ENCODE measurements around the gene P3H4. TPM values are rescaled to one million over a fixed set of nuclear protein-coding genes. Genes with fewer than 3 reads are reported as not detected.

P3H4 gene
- total and polyA plus RNA-seq, 2 of the 4 experiments (the other 2 are of a cell fraction), result 21.5 to 66.7 TPM

GRCh38 chr17:41849251-41849990 lies 37.7 kb upstream of the P3H4 start:
- in situ Hi-C loops (cut with MboI; ENCODE audit: low sequenced_read_pairs) (no loop called here), dilution Hi-C loops (cut with HindIII; ENCODE audit: low sequenced_read_pairs, unreplicated experiment) (no loop called here), intact Hi-C loops (cut with micrococcal nuclease) (no loop called here)
- no peak overlapping the region for H4K91ac ChIP-seq (ENCODE audit: insufficient read depth, low read depth, low read length)
- no peak overlapping the region for H3K4ac ChIP-seq (ENCODE audit: low read depth, low read length)
- peaks cover 33% of the 10 kb centered on the region for H4K20me1 ChIP-seq (ENCODE audit: insufficient read depth, low read length)
- WGBS, 2 experiments (ENCODE audit: extremely low coverage in 2 of 2, insufficient read length in 1 of 2), result no CpG with 5 or more reads among the region's 4 CpGs
- H3K79me1 ChIP-seq (ENCODE audit: low read depth in 1 of 2, low read length in 2 of 2), result peaks cover 24 to 51% of the 10 kb centered on the region in 2 experiments
- no peak overlapping the region for H3K23ac ChIP-seq (ENCODE audit: low read depth, low read length)
- ChIA-PET POLR2A (ENCODE audit: unreplicated experiment) (interaction anchor here (0.6 kb wide), 1 partner anchor 117 kb away, joined by 19 read pairs; no protein-coding TSS in a partner anchor), CTCF (interaction anchor here (0.8 to 2.0 kb wide), 2 partner anchors 9 to 14 kb away, joined by 3 to 6 read pairs; no protein-coding TSS in a partner anchor)
- peaks cover 13% of the 10 kb centered on the region for H3K36me3 ChIP-seq (ENCODE audit: control insufficient read depth, insufficient read depth, low read length)
- H3K4me1 ChIP-seq (ENCODE audit: control insufficient read depth, insufficient read depth, low read length), result 0 out of 2 replicates have a peak, but pooled peaks cover 2% of the 10 kb centered on the region
- H3K27me3 ChIP-seq (ENCODE audit: control insufficient read depth, insufficient read depth, low read length), result no peaks in the 10 kb centered on the region
- H4K8ac ChIP-seq (ENCODE audit: low read depth in 2 of 2, low read length in 2 of 2), result no peak overlapping the region
- DNase-seq, result no peak
- no peak overlapping the region for H3K9ac ChIP-seq (ENCODE audit: low read depth, low read length)
- no peak overlapping the region for H4K5ac ChIP-seq (ENCODE audit: low read depth, low read length)
- H3K4me3 ChIP-seq (ENCODE audit: insufficient read depth, low read depth, low read length), result no peak overlapping the region
- no peak overlapping the region for H2AFZ ChIP-seq (replicated peaks; ENCODE audit: low read length, poor library complexity)
- peaks cover 9% of the 10 kb centered on the region for H3K9me1 ChIP-seq (ENCODE audit: insufficient read depth, low read length)
- no peaks in the 10 kb centered on the region for H3K9me3 ChIP-seq (ENCODE audit: control insufficient read depth, insufficient read depth, low read length)
- ATAC-seq (ENCODE audit: low read depth), result peak; percentile 29; the same call in 1 of the 2 replicates
- H2AK9ac ChIP-seq (replicated peaks; ENCODE audit: low read depth, low read length, poor library complexity), result no peak overlapping the region
- H3K4me2 ChIP-seq (ENCODE audit: low read depth, low read length), result no peak overlapping the region
- BruUV-seq (replicated peaks), result no TSS peak
- no peak overlapping the region for H3K56ac ChIP-seq (ENCODE audit: extremely low read depth, insufficient read depth, low read length)
- no peak overlapping the region for H3K18ac ChIP-seq (ENCODE audit: low read depth, low read length)
- H2BK20ac ChIP-seq (ENCODE audit: low read depth, low read length), result no peak overlapping the region
- no peak overlapping the region for H2BK5ac ChIP-seq (ENCODE audit: low read depth, low read length, poor library complexity, severe bottlenecking)
- H3K14ac ChIP-seq (replicated peaks; ENCODE audit: low read depth, low read length), result no peak overlapping the region
- no peak overlapping the region for H2BK120ac ChIP-seq (ENCODE audit: low read depth, low read length)
- H2BK15ac ChIP-seq (ENCODE audit: low read depth, low read length), result no peak overlapping the region
- H3K27ac ChIP-seq (ENCODE audit: insufficient read depth, low read length), result no peak overlapping the region
- no peak overlapping the region for H2AK5ac ChIP-seq (ENCODE audit: low read depth, low read length)
- TF ChIP-seq POLR2A (IDR thresholded peaks at IDR 0.05; ENCODE audit: low read depth, low read length), result no peak
- TF ChIP-seq NFE2L2 (IDR thresholded peaks at IDR 0.05; ENCODE audit: low read depth, low read length), result no peak
- no peak for TF ChIP-seq MAFK (IDR thresholded peaks at IDR 0.05; ENCODE audit: low read depth, low read length)
- TF ChIP-seq MAZ (IDR thresholded peaks at IDR 0.05; ENCODE audit: borderline replicate concordance, low read depth, low read length), result no peak
- TF ChIP-seq CHD1 (IDR thresholded peaks at IDR 0.05; ENCODE audit: low read depth, low read length), result no peak
- TF ChIP-seq CEBPB (IDR thresholded peaks at IDR 0.05; ENCODE audit: low read depth, low read length), result no peak
- no peak for TF ChIP-seq SMC3 (IDR thresholded peaks at IDR 0.05; ENCODE audit: low read depth, low read length)
- no peak for TF ChIP-seq RFX5 (IDR thresholded peaks at IDR 0.05; ENCODE audit: low read depth, low read length)
- TF ChIP-seq FOS (IDR thresholded peaks at IDR 0.05; ENCODE audit: low read depth, low read length), result no peak
- TF ChIP-seq, protein P1, sequence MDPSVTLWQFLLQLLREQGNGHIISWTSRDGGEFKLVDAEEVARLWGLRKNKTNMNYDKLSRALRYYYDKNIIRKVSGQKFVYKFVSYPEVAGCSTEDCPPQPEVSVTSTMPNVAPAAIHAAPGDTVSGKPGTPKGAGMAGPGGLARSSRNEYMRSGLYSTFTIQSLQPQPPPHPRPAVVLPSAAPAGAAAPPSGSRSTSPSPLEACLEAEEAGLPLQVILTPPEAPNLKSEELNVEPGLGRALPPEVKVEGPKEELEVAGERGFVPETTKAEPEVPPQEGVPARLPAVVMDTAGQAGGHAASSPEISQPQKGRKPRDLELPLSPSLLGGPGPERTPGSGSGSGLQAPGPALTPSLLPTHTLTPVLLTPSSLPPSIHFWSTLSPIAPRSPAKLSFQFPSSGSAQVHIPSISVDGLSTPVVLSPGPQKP (IDR thresholded peaks at IDR 0.05; ENCODE audit: borderline replicate concordance, low read depth, low read length), result no peak
- no peak for TF ChIP-seq MXI1 (IDR thresholded peaks at IDR 0.05; ENCODE audit: borderline replicate concordance, low read depth, low read length)
- no peak for TF ChIP-seq RAD21 (IDR thresholded peaks at IDR 0.05; ENCODE audit: low read length)
- TF ChIP-seq, protein P2, sequence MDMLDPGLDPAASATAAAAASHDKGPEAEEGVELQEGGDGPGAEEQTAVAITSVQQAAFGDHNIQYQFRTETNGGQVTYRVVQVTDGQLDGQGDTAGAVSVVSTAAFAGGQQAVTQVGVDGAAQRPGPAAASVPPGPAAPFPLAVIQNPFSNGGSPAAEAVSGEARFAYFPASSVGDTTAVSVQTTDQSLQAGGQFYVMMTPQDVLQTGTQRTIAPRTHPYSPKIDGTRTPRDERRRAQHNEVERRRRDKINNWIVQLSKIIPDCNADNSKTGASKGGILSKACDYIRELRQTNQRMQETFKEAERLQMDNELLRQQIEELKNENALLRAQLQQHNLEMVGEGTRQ (IDR thresholded peaks at IDR 0.05; ENCODE audit: low read depth, low read length), result no peak
- TF ChIP-seq, protein P3, sequence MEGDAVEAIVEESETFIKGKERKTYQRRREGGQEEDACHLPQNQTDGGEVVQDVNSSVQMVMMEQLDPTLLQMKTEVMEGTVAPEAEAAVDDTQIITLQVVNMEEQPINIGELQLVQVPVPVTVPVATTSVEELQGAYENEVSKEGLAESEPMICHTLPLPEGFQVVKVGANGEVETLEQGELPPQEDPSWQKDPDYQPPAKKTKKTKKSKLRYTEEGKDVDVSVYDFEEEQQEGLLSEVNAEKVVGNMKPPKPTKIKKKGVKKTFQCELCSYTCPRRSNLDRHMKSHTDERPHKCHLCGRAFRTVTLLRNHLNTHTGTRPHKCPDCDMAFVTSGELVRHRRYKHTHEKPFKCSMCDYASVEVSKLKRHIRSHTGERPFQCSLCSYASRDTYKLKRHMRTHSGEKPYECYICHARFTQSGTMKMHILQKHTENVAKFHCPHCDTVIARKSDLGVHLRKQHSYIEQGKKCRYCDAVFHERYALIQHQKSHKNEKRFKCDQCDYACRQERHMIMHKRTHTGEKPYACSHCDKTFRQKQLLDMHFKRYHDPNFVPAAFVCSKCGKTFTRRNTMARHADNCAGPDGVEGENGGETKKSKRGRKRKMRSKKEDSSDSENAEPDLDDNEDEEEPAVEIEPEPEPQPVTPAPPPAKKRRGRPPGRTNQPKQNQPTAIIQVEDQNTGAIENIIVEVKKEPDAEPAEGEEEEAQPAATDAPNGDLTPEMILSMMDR (conservative IDR thresholded peaks at IDR 0.05; ENCODE audit: low read depth, low read length), result no peak
- no peak for TF ChIP-seq BHLHE40 (IDR thresholded peaks at IDR 0.05; ENCODE audit: low read depth, low read length)

Measured in IMR-90 (cell line).